Thoracic aorta (tissue), 2 donors: Measurements from ENCODE around the gene ZNF502. TPM values are rescaled to one million over a fixed set of nuclear protein-coding genes. Genes with fewer than 3 reads are reported as not detected.
A peak's percentile ranks its signal among the peaks of the same experiment; 100 is the strongest.
"Not testable (repeated sequence)": the region's sequence is repeated elsewhere in the genome, so short reads cannot be mapped to it uniquely, and the experiment has no call there.

Source experiments
- ATAC-seq: fragments of 150-250 bp; one replicate; pipeline ENCODE4 v1.8.0; 2017; ENCODE audit warnings: low read depth; ENCODE audit not compliant: insufficient number of reproducible peaks, low FRiP score
- DNase-seq: peaks from one replicate; pipeline ENCODE4 v3.0.0-alpha.2; 2020; ENCODE audit warnings: low spot score
- H3K27ac ChIP-seq, 2 donors: fragments of 200-600 bp; sonication (generic); 1 replicate in 1 of 2; 2 replicates in 1 of 2; pipeline ENCODE4 v1.5.1; 2016; ENCODE audit warnings: mild to moderate bottlenecking in 2 of 2, moderate library complexity in 2 of 2
- H3K27me3 ChIP-seq: fragments of 200-600 bp; sonication (generic); replicated peaks from 2 replicates; pipeline ENCODE4 v1.6.0; 2016; ENCODE audit warnings: mild to moderate bottlenecking; ENCODE audit not compliant: insufficient read depth
- H3K36me3 ChIP-seq: fragments of 200-600 bp; sonication (generic); one replicate; pipeline ENCODE4 v1.5.1; 2016
- H3K4me1 ChIP-seq, 2 donors: fragments of 200-600 bp; sonication (generic); 1 replicate in 1 of 2; 2 replicates in 1 of 2; pipeline versions ENCODE4 v1.5.1 to v1.6.0; 2016; ENCODE audit warnings: low read depth in 2 of 2, mild to moderate bottlenecking in 1 of 2; ENCODE audit not compliant: control insufficient read depth in 1 of 2
- H3K4me3 ChIP-seq: fragments of 200-600 bp; sonication (generic); 2 replicates; pipeline ENCODE4 v1.5.1; 2016; ENCODE audit warnings: mild to moderate bottlenecking
- H3K9me3 ChIP-seq: fragments of 200-600 bp; sonication (generic); 2 replicates; pipeline ENCODE4 v1.5.1; 2016
- CTCF ChIP-seq: fragments of 200-600 bp; sonication (generic); IDR thresholded peaks from one replicate; pipeline ENCODE4 v1.5.1; 2019; ENCODE audit warnings: antibody characterized with exemption
- total RNA-seq, 2 donors: library from RNA; depleted of rRNA; stranded (reverse); fragments of >200 nt; gene quantifications; one replicate each; pipeline versions ENCODE4 v1.1.0 to v1.2.3, GENCODE V29; 2016

ZNF502 gene
- total RNA-seq = 1 to 10 TPM; 3.7 to 4.5 TPM

- H3K36me3 ChIP-seq = no peaks in the 10 kb centered on the region
- no peaks in the 10 kb centered on the region for H3K27me3 ChIP-seq
- peaks cover 0 to 5% of the 10 kb centered on the region in 2 donors for H3K4me1 ChIP-seq
- H3K9me3 ChIP-seq = peaks cover 18% of the 10 kb centered on the region
- peak within 1 kb of the TSS; percentile 86 for H3K4me3 ChIP-seq
- TF ChIP-seq CTCF = peak; percentile 45
- H3K27ac ChIP-seq = peak within 1 kb of the TSS; percentile 7 to 60
- ATAC-seq (peak; percentile 82), DNase-seq (peak; percentile 19)
Observed at GRCh38 chr3:44712455-44713075, at the start of gene ZNF502. TSS of gene ZNF502 (plus strand) at chr3:44712660. CDS start at chr3:44720262, 7,602 bp downstream.

GRCh38 chr3:44665173-44665572 is 47.3 kb upstream of the ZNF502 start:
- Histone ChIP-seq H3K4me1 (no peaks in the 10 kb centered on the region), H3K9me3 (peaks cover 3% of the 10 kb centered on the region), H3K27me3 (no peaks in the 10 kb centered on the region), H3K36me3 (peaks cover 10% of the 10 kb centered on the region), H3K27ac (no peak overlapping the region), H3K4me3 (no peak overlapping the region)
- no peak for DNase-seq
- ATAC-seq = no peak
- no peak for TF ChIP-seq CTCF

- Histone ChIP-seq H3K9me3 (no peaks in the 10 kb centered on the region), H3K27ac (no peak overlapping the region), H3K4me3 (no peak overlapping the region), H3K4me1 (no peaks in the 10 kb centered on the region), H3K36me3 (peaks cover 2% of the 10 kb centered on the region), H3K27me3 (no peaks in the 10 kb centered on the region)
- no peak for ATAC-seq
- no peak for TF ChIP-seq CTCF
- DNase-seq = no peak
Observed at GRCh38 chr3:44666346-44666745, 46.1 kb upstream of the ZNF502 start.

GRCh38 chr3:44669760-44670159 is 42.7 kb upstream of the ZNF502 start:
- Histone ChIP-seq H3K4me1 (no peaks in the 10 kb centered on the region), H3K9me3 (no peaks in the 10 kb centered on the region), H3K4me3 (no peak overlapping the region), H3K27me3 (no peaks in the 10 kb centered on the region), H3K27ac (no peak overlapping the region), H3K36me3 (no peaks in the 10 kb centered on the region)
- ATAC-seq (no peak), DNase-seq (no peak)
- TF ChIP-seq CTCF = no peak

- H3K36me3 ChIP-seq, DNase-seq, H3K4me3 ChIP-seq, H3K27ac ChIP-seq, ATAC-seq, H3K9me3 ChIP-seq, H3K27me3 ChIP-seq, H3K4me1 ChIP-seq: not testable (repeated sequence)
Observed at GRCh38 chr3:44673466-44673865, 39.0 kb upstream of the ZNF502 start.

- H3K27ac ChIP-seq = no peak overlapping the region
- DNase-seq (no peak), ATAC-seq (no peak)
- no peak for TF ChIP-seq CTCF
- no peaks in the 10 kb centered on the region for H3K27me3 ChIP-seq
- H3K36me3 ChIP-seq = no peaks in the 10 kb centered on the region
- peaks cover 6% of the 10 kb centered on the region for H3K9me3 ChIP-seq
- no peaks in the 10 kb centered on the region for H3K4me1 ChIP-seq
- no peak overlapping the region for H3K4me3 ChIP-seq
Observed at GRCh38 chr3:44674211-44674610, 38.2 kb upstream of the ZNF502 start.
